Transverse colon (tissue), 4 donors: ENCODE measurements around the gene CRISPLD2. TPM values are rescaled to one million over a fixed set of nuclear protein-coding genes. Genes with fewer than 3 reads are reported as not detected.

Experiments used
- DNase-seq: peaks from one replicate; pipeline ENCODE4 v3.0.0-alpha.2; 2019
- H3K27ac ChIP-seq, 4 donors: fragments of 200-600 bp; sonication (generic); 2 replicates each; pipeline ENCODE4 v1.5.1; 2016 to 2018; ENCODE audit warnings: inconsistent platforms in 4 of 4
- H3K27me3 ChIP-seq: fragments of 200-600 bp; sonication (generic); 2 replicates; pipeline ENCODE4 v1.5.1; 2017; ENCODE audit warnings: inconsistent platforms
- H3K36me3 ChIP-seq, 4 donors: fragments of 200-600 bp; sonication (generic); 2 replicates each; pipeline ENCODE4 v1.5.1; 2017 to 2019; ENCODE audit warnings: inconsistent platforms in 4 of 4
- H3K4me1 ChIP-seq, 4 donors: fragments of 200-600 bp; sonication (generic); 2 replicates each; pipeline ENCODE4 v1.5.1; 2017 to 2020; ENCODE audit warnings: inconsistent platforms in 4 of 4
- H3K4me3 ChIP-seq, 4 donors: fragments of 200-600 bp; sonication (generic); 1 replicate in 1 of 4; 2 replicates in 3 of 4; pipeline versions ENCODE4 v1.5.1 to v1.6.1; 2017 to 2019; ENCODE audit warnings: inconsistent platforms in 4 of 4
- H3K9me3 ChIP-seq, 2 donors: fragments of 200-600 bp; sonication (generic); 2 replicates each; pipeline ENCODE4 v1.5.1; 2017 to 2019; ENCODE audit warnings: inconsistent platforms in 2 of 2
- CTCF ChIP-seq, 5 experiments: fragments of 200-600 bp in 3 of 5; fragments of 450-650 bp in 2 of 5; sonication (generic) in 3 of 5; IDR thresholded peaks; 1 replicate in 2 of 5; 2 replicates in 3 of 5; pipeline ENCODE4 v1.5.1; 2016 to 2017; ENCODE audit warnings: antibody characterized with exemption in 5 of 5, inconsistent platforms in 3 of 5, mild to moderate bottlenecking in 2 of 5, moderate library complexity in 1 of 5
- EP300 ChIP-seq: sonication (generic); formaldehyde crosslinking; IDR thresholded peaks from one replicate; pipeline ENCODE4 v1.6.1; 2017; ENCODE audit warnings: antibody characterized with exemption, low read depth
- POLR2A ChIP-seq: fragments of 450-650 bp; IDR thresholded peaks from one replicate; pipeline ENCODE4 v1.6.1; 2016; ENCODE audit warnings: antibody characterized with exemption, mild to moderate bottlenecking, moderate library complexity
- POLR2AphosphoS5 ChIP-seq, 3 donors: sonication (generic); formaldehyde crosslinking; IDR thresholded peaks; one replicate each; pipeline ENCODE4 v1.6.1; 2016; ENCODE audit warnings: antibody characterized with exemption in 3 of 3
- WGBS, 2 donors: methylation state at CpG; one replicate each; pipeline ENCODE4 v1.1.5; 2018; ENCODE audit warnings: low coverage in 1 of 2; 5-methylcytosine and 5-hydroxymethylcytosine counted together
- in situ Hi-C, 4 donors: fragments of 200-750 bp; cut with MboI; loops; one replicate each; pipeline versions ENCODE4 v1.15.0 to v1.15.1; 2017; ENCODE audit warnings: low sequenced_read_pairs in 3 of 4, low pct_ligation_motif_present in 1 of 4, low pct_unique_long_range_greater_than_20kb in 1 of 4
- intact Hi-C: fragments of 100-400 bp; cut with DNase I; formaldehyde crosslinking; loops from one replicate; pipeline ENCODE4 v1.15.1; 2023; ENCODE audit warnings: low total_unique reads
- total RNA-seq, 4 donors: library from RNA; depleted of rRNA; stranded (reverse); fragments of >200 nt; gene quantifications; one replicate each; pipeline ENCODE4 v1.1.0, GENCODE V29; 2016

CRISPLD2 gene
- total RNA-seq, 4 donors from 2014 or later, result 53.4 to 326 (median 71.0) TPM

DNA sequence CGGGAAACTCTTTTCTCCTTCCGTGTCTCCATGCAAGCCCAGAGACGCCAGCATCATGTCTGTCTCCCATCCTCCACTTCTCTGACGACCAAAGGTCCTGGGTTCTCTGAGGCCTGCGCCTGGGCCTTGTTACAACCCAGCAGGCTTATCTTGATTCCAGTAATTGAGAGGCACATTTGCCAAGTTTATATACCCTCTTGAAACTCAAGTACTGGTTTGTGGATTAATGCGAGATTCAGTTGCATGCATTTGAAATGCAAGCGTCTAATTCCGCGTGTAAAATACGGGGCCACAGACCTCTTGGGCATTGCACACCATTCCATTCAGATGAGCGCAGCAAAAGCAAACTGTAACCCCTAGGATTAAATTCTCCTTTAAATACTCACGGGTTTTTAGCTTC lies 28.7 kb upstream of the CRISPLD2 start:
- Histone ChIP-seq H3K36me3 (no peaks in the 10 kb centered on the region), H3K4me1 (peaks cover 14 to 25% (median 22%) of the 10 kb centered on the region in 4 donors), H3K27ac (peak overlapping the region; percentile 19 to 28 (median 20)), H3K27me3 (no peaks in the 10 kb centered on the region), H3K9me3 (no peaks in the 10 kb centered on the region), H3K4me3 (no peak overlapping the region)
- no peak for DNase-seq
- intact Hi-C loops (no loop called here), in situ Hi-C loops (no loop called here)
- 82 to 90% methylated on average over 10 to 12 of the region's 12 CpGs for WGBS, 2 donors
- TF ChIP-seq POLR2A (no peak), EP300 (no peak), CTCF (IDR thresholded peaks at IDR 0.05) (no peak), POLR2AphosphoS5 (IDR thresholded peaks at IDR 0.05) (no peak)

DNA sequence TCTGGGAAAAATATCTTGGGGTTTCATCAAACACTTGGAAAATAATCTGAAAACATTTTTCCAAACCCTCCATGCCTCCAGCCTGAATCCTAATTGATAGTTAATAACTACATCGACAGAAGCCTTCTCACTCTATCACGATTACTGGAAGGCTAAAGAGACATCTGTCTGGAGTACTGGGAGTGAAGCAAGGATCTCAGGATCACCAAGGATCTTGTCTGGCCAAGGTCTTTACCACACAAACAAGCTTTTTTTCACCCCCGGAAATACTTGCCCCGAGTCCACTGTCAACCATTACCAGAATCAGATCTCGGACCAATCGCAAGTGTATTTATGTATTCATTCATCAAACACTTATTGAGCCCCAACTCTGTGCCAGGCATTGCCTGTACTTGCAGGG lies 28.3 kb upstream of the CRISPLD2 start:
- H3K4me1 ChIP-seq, result peaks cover 10 to 21% (median 18%) of the 10 kb centered on the region in 4 donors
- in situ Hi-C loops (no loop called here), intact Hi-C loops (no loop called here)
- H3K36me3 ChIP-seq, result no peaks in the 10 kb centered on the region
- TF ChIP-seq EP300 (no peak), POLR2A (no peak), CTCF (IDR thresholded peaks at IDR 0.05) (no peak), POLR2AphosphoS5 (IDR thresholded peaks at IDR 0.05) (no peak)
- no peaks in the 10 kb centered on the region for H3K27me3 ChIP-seq
- H3K27ac ChIP-seq, result peak overlapping the region in 3 of 4 donors; percentile 19 to 21 (median 20)
- no peaks in the 10 kb centered on the region for H3K9me3 ChIP-seq
- H3K4me3 ChIP-seq, result no peak overlapping the region
- no peak for DNase-seq
- WGBS, 2 donors, result 81 to 83% methylated on average over 1 to 6 of the region's 6 CpGs

- no peaks in the 10 kb centered on the region for H3K36me3 ChIP-seq
- no peak for TF ChIP-seq EP300
- TF ChIP-seq POLR2A, result no peak
- no peak for TF ChIP-seq CTCF (IDR thresholded peaks at IDR 0.05)
- TF ChIP-seq POLR2AphosphoS5 (IDR thresholded peaks at IDR 0.05), result no peak
- WGBS, 2 donors, result 83% methylated on average over 6 of the region's 6 CpGs; no CpG with 5 or more reads in 1 of the 2 donors
- H3K4me3 ChIP-seq, result no peak overlapping the region
- H3K9me3 ChIP-seq, result no peaks in the 10 kb centered on the region
- no peaks in the 10 kb centered on the region for H3K27me3 ChIP-seq
- peaks cover 0 to 9% (median 7%) of the 10 kb centered on the region in 4 donors for H3K4me1 ChIP-seq
- intact Hi-C loops, result no loop called here
- DNase-seq, result no peak
- in situ Hi-C loops, result no loop called here
- peak overlapping the region; percentile 74 to 86 (median 76) for H3K27ac ChIP-seq
These were observed 25.6 kb upstream of the CRISPLD2 start for GRCh38 chr16:84794186-84794585.

DNA sequence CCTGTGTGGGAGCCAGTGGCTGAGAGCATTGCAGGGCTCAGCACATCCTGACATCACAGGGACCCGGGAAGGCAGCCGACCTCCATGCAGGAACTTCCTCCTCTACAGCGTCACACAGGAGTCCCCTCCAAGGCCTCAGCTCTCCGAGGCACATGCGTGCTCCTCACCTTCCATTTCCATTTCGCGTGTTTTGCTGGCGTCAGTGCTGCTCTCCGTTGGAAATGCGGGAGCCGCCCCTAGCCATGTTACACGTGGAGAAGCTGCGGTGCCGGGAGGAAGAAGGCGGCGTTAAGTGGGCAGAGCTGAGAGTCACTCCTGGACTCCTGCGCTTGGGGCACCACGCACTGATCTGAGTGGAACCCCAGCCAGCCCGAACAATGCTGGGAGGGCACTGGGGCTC lies 25.2 kb upstream of the CRISPLD2 start:
- H3K36me3 ChIP-seq, result no peaks in the 10 kb centered on the region
- DNase-seq, result no peak
- TF ChIP-seq POLR2AphosphoS5 (IDR thresholded peaks at IDR 0.05) (no peak), EP300 (no peak), POLR2A (no peak), CTCF (IDR thresholded peaks at IDR 0.05) (no peak)
- no peaks in the 10 kb centered on the region for H3K9me3 ChIP-seq
- no peaks in the 10 kb centered on the region for H3K27me3 ChIP-seq
- intact Hi-C loops (no loop called here), in situ Hi-C loops (no loop called here)
- peak overlapping the region; percentile 74 to 86 (median 76) for H3K27ac ChIP-seq
- no peak overlapping the region for H3K4me3 ChIP-seq
- H3K4me1 ChIP-seq, result peaks cover 0 to 9% (median 7%) of the 10 kb centered on the region in 4 donors
- WGBS, 2 donors, result 89 to 90% methylated on average over 3 to 19 of the region's 19 CpGs
